ENCODE data around the gene CLEC4M. TPM values are rescaled to one million over a fixed set of nuclear protein-coding genes. Genes with fewer than 3 reads are reported as not detected.

Gene CLEC4M
- total RNA-seq, 2 donors from 2014 or later = not detected

- Histone ChIP-seq H3K4me3 (no peak overlapping the region), H3K36me3 (no peaks in the 10 kb centered on the region), H3K27ac (no peak overlapping the region), H3K4me1 (ENCODE audit: control insufficient read depth in 1 of 2, low read depth in 2 of 2) (no peaks in the 10 kb centered on the region), H3K9me3 (no peaks in the 10 kb centered on the region), H3K27me3 (replicated peaks; ENCODE audit: insufficient read depth) (no peaks in the 10 kb centered on the region)
- no peak for TF ChIP-seq CTCF (IDR thresholded peaks at IDR 0.05)
- peak; percentile 36 for ATAC-seq (ENCODE audit: insufficient number of reproducible peaks, low FRiP score, low read depth)
- no peak for DNase-seq (ENCODE audit: low spot score)
Measured at GRCh38 chr19:7783991-7784423, 21.0 kb downstream of the CLEC4M start.

GRCh38 chr19:7784856-7785255, 21.8 kb downstream of the CLEC4M start:
- no peak for TF ChIP-seq CTCF (IDR thresholded peaks at IDR 0.05)
- no peak overlapping the region for H3K4me3 ChIP-seq
- ATAC-seq (ENCODE audit: insufficient number of reproducible peaks, low FRiP score, low read depth) = no peak
- no peaks in the 10 kb centered on the region for H3K9me3 ChIP-seq
- no peaks in the 10 kb centered on the region for H3K36me3 ChIP-seq
- no peaks in the 10 kb centered on the region for H3K4me1 ChIP-seq (ENCODE audit: control insufficient read depth in 1 of 2, low read depth in 2 of 2)
- no peak overlapping the region for H3K27ac ChIP-seq
- DNase-seq (ENCODE audit: low spot score) = no peak
- H3K27me3 ChIP-seq (replicated peaks; ENCODE audit: insufficient read depth) = no peaks in the 10 kb centered on the region

- no peak overlapping the region for H3K27ac ChIP-seq
- no peaks in the 10 kb centered on the region for H3K9me3 ChIP-seq
- H3K4me1 ChIP-seq (ENCODE audit: control insufficient read depth in 1 of 2, low read depth in 2 of 2) = no peaks in the 10 kb centered on the region
- peak overlapping the region; percentile 21 for H3K4me3 ChIP-seq
- ATAC-seq (ENCODE audit: insufficient number of reproducible peaks, low FRiP score, low read depth) = no peak
- DNase-seq (ENCODE audit: low spot score) = no peak
- H3K27me3 ChIP-seq (replicated peaks; ENCODE audit: insufficient read depth) = no peaks in the 10 kb centered on the region
- no peaks in the 10 kb centered on the region for H3K36me3 ChIP-seq
- TF ChIP-seq CTCF (IDR thresholded peaks at IDR 0.05) = no peak
Measured at GRCh38 chr19:7787141-7787540, 24.1 kb downstream of the CLEC4M start.

- no peak for DNase-seq (ENCODE audit: low spot score)
- no peaks in the 10 kb centered on the region for H3K27me3 ChIP-seq (replicated peaks; ENCODE audit: insufficient read depth)
- no peak for TF ChIP-seq CTCF (IDR thresholded peaks at IDR 0.05)
- no peak for ATAC-seq (ENCODE audit: insufficient number of reproducible peaks, low FRiP score, low read depth)
- H3K4me1 ChIP-seq (ENCODE audit: control insufficient read depth in 1 of 2, low read depth in 2 of 2) = no peaks in the 10 kb centered on the region
- H3K9me3 ChIP-seq = no peaks in the 10 kb centered on the region
- H3K36me3 ChIP-seq = no peaks in the 10 kb centered on the region
- no peak overlapping the region for H3K27ac ChIP-seq
- peak overlapping the region; percentile 21 for H3K4me3 ChIP-seq
Measured at GRCh38 chr19:7787602-7788177, 24.6 kb downstream of the CLEC4M start.

GRCh38 chr19:7788178-7788932, 25.3 kb downstream of the CLEC4M start:
- no peak overlapping the region for H3K27ac ChIP-seq
- no peak for TF ChIP-seq CTCF (IDR thresholded peaks at IDR 0.05)
- H3K4me1 ChIP-seq (ENCODE audit: control insufficient read depth in 1 of 2, low read depth in 2 of 2) = no peaks in the 10 kb centered on the region
- no peak for ATAC-seq (ENCODE audit: insufficient number of reproducible peaks, low FRiP score, low read depth)
- DNase-seq (ENCODE audit: low spot score) = no peak
- H3K9me3 ChIP-seq = no peaks in the 10 kb centered on the region
- no peak overlapping the region for H3K4me3 ChIP-seq
- no peaks in the 10 kb centered on the region for H3K36me3 ChIP-seq
- no peaks in the 10 kb centered on the region for H3K27me3 ChIP-seq (replicated peaks; ENCODE audit: insufficient read depth)
